Astrocyte of the cerebellum (primary cell): ENCODE results near the gene IL17F.
"Not testable (repeated sequence)": the region's sequence is repeated elsewhere in the genome, so short reads cannot be mapped to it uniquely, and the experiment has no call there.

Experiments
- DNase-seq: peaks from one replicate; pipeline ENCODE4 v3.0.0-alpha.2; 2011; ENCODE audit warnings: low read depth
- H3K4me3 ChIP-seq: 2 replicates; pipeline ENCODE4 v1.5.1; 2011; ENCODE audit warnings: mild to moderate bottlenecking, low read depth, low read length, moderate library complexity
- CTCF ChIP-seq: IDR thresholded peaks from 2 replicates; pipeline ENCODE4 v1.5.1; 2012; ENCODE audit warnings: low read length, low read depth, moderate library complexity, mild to moderate bottlenecking; ENCODE audit errors: missing control alignments
- in situ Hi-C: cut with HindIII; loops from 2 replicates; pipeline ENCODE4 v1.10.0; 2017; ENCODE audit warnings: low sequenced_read_pairs

Gene IL17F

GRCh38 chr6:52207066-52207465 is 37.2 kb downstream of the IL17F start:
- no peak for TF ChIP-seq CTCF
- H3K4me3 ChIP-seq: no peak overlapping the region
- no peak for DNase-seq
- in situ Hi-C loops: no loop called here

DNA sequence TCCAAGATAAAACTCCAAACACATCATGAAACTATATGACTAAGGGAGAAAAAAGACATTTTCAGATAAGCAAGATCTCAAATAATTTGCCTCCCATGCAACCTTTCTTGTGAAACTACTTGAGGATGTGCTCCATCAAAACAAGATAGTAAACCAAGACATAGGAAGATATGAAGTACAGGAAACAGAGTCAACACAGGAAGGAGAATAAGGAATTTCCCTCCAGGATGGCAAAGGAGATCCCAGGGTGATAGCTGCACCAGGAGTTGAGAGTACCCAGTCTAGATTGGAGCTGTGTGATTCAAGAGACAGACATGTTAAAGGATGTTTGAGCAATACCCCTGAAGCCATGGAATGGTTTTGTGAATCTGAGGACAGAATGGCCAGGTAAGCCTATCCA is 42.8 kb downstream of the IL17F start:
- no peak overlapping the region for H3K4me3 ChIP-seq
- DNase-seq: no peak
- in situ Hi-C loops: no loop called here
- no peak for TF ChIP-seq CTCF

- no peak for TF ChIP-seq CTCF
- in situ Hi-C loops: no loop called here
- no peak for DNase-seq
Observed at GRCh38 chr6:52201046-52201445, 43.3 kb downstream of the IL17F start.

DNA sequence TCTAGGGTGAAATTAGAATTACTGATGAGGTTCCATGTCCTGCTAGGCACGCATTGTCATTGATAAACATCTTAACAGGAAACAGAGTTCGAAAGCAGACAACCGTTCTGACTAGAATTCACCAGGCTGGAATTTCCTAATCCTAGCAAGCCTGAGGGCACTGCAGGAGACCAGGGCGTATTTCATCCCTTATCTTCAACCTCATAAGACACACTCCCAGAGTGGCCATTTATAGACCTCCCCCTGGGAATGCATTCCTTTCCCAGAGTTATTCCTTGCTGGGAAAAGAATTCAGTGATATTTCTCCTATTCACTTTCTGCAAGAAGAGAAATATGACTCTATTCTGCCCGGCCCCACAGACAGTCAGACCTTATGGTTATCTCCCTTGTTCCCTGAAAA is 44.2 kb downstream of the IL17F start:
- H3K4me3 ChIP-seq, in situ Hi-C loops, DNase-seq: not testable (repeated sequence)

More at GRCh38 chr6:52201046-52201445, 43.3 kb downstream of the IL17F start:
- H3K4me3 ChIP-seq: no peak overlapping the region

- in situ Hi-C loops: no loop called here
- H3K4me3 ChIP-seq: no peak overlapping the region
- DNase-seq: no peak
- TF ChIP-seq CTCF: no peak
Observed at GRCh38 chr6:52195886-52196285, 48.4 kb downstream of the IL17F start.

DNA sequence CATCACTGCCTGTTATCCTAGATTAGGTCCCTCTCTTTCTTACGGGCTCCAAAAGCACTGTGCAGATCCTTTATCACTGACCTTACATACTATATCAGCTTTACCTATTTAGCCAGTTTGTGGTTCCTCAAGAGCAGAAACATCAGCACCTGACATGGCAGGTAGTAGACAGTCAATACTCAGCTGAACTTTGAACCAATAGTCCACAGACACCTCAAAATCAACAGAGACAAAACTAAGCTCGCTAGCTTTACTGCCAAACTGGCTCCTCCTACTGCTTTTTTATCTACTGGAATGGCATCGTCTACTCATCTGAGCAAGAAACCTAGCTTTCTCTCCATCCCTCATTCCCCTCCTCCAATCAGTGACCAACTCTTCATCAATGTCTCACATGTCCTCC is 52.5 kb downstream of the IL17F start:
- no peak for TF ChIP-seq CTCF
- in situ Hi-C loops: no loop called here

DNA sequence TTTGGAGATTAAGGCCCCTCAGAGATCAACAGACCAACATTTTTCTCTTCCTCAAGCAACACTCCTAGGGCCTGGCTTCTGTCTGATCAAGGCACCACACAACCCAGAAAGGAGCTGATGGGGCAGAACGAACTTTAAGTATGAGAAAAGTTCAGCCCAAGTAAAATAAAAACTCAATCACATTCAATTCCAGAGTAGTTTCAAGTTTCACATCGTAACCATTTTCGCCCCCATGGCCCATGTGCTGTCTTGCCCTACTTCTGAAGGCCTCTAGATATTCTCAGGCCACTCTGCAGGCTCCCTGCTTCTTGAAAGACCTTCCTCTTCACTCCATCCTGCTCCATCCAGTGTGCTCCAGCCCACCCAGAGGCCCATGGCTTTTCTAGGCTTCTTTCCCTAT is 53.9 kb downstream of the IL17F start:
- H3K4me3 ChIP-seq: no peak overlapping the region
- no peak for DNase-seq
- in situ Hi-C loops: no loop called here
- no peak for TF ChIP-seq CTCF

More for the DNA sequence above, 52.5 kb downstream of the IL17F start:
- no peak for DNase-seq
- H3K4me3 ChIP-seq: no peak overlapping the region
